Raji (cell line): ENCODE results near the gene USP2.

Experiments used
- POLR2A ChIP-seq: IDR thresholded peaks from 2 replicates; pipeline ENCODE4 v1.6.1; 2011; ENCODE audit warnings: low read depth, low read length, control low read depth; ENCODE audit not compliant: insufficient read depth

Gene USP2

DNA sequence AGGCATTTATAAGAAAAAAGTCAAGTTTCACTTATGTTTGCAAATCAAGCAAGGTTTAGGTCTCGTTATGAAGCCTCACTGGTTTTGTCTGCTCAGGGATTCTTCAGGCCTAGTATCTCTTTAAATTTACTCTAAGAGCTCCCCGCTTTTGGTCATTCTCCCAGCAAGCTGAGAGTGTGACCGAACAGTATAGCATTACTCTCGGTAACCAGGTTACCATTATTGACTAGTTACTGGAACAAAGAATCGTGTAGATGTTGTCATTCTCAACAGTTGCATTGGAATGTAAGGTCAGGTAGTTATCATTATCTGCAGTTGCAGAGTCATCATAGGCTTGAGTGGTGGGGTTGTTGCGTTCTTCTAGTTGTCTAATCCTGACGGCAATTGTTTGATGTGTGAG lies 9.8 kb upstream of the USP2 start:
- no peak for TF ChIP-seq POLR2A

DNA sequence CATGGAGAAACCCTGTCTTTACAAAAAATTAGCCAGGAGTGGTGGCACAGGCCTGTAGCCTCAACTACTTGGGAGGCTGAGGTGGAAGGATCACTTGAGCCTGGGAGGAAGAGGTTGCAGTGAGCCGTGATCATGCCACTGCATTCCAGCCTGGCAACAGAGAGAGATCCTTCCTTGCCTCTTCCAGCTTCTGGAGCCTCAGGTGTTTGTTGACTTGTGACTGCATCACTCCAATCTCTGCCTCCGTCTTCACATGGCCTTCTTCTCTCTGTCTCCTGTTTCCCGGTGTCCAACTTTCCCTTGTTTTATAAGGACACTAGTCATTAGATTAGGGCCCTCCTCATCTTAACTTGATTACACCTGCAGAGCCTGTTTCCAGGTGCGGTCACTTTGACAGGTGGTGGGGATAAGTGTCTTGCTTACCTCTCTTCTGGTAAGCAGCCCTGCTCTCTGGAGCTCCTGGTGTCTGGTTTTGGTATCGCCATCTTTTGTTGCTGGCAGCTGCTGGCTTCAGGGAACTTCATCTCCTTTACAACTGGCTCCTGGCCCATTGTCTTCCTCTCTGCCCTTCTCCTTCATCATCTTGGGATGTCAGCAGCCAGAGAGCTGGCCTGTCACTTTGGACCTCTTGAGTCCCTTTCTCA lies 8.2 kb upstream of the USP2 start:
- no peak for TF ChIP-seq POLR2A

- TF ChIP-seq POLR2A: no peak
Measured at GRCh38 chr11:119388103-119388502, 6.6 kb upstream of the USP2 start.

GRCh38 chr11:119384332-119384731 lies 2.8 kb upstream of the USP2 start:
- TF ChIP-seq POLR2A: no peak

DNA sequence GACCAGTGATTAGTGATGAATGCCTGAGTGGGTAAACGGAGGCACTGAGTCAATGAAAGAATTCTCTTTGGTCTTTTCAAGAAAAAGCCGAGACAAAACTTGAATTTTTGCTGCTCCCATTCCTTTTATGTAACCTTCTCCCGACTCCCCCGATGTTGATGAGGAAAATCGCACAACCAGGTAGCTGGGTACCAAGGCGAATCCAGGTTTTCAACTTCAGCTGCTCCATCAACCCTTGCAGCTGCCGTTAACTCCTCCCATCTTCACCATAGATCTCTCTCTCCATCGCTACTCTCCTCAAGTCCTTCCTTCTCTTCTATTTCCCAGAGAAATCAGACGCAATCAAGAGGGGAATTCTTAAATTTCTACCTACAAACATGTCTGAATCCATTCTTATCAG lies 611 bp upstream of the USP2 start:
- no peak for TF ChIP-seq POLR2A

- no peak for TF ChIP-seq POLR2A
Measured at GRCh38 chr11:119380827-119381180, 686 bp downstream of the USP2 start.

GRCh38 chr11:119380160-119380826 lies 1.2 kb downstream of the USP2 start:
- no peak for TF ChIP-seq POLR2A

GRCh38 chr11:119378851-119379465 lies 2.5 kb downstream of the USP2 start:
- no peak for TF ChIP-seq POLR2A

DNA sequence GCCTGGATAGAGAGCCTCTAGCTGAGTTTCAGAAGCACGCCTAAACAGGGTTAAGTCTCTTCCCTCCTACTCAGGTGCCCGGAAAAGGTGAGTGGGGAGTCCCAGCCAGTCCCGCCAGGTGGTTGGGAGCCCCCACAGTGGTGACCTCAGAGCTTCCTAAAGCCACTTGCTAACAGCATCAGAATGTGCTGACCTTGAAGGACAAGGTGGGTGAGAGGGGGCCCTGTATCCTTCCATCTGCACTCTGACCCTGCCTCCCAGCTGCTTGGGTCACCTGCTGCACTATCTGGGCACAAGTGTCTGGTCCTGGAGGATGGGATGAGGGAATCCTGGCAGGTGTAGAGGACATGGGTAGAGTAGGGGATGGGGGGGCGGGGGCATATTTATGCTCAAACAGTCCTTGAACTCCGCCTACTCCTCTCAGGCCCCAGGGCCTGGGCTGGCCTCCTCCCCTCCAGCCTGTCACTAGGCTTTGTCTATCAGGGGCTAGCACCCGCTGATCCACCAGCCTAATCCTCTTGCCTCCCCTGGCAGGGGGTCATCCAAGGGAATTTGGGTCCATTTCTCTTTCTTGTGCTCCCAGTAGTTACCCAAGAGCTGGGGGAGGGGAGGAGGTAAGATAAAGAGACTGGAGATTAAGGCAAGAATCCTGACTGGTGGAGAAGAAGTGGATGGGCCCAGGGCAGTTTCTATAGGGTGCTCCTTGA lies 3.4 kb downstream of the USP2 start:
- no peak for TF ChIP-seq POLR2A

DNA sequence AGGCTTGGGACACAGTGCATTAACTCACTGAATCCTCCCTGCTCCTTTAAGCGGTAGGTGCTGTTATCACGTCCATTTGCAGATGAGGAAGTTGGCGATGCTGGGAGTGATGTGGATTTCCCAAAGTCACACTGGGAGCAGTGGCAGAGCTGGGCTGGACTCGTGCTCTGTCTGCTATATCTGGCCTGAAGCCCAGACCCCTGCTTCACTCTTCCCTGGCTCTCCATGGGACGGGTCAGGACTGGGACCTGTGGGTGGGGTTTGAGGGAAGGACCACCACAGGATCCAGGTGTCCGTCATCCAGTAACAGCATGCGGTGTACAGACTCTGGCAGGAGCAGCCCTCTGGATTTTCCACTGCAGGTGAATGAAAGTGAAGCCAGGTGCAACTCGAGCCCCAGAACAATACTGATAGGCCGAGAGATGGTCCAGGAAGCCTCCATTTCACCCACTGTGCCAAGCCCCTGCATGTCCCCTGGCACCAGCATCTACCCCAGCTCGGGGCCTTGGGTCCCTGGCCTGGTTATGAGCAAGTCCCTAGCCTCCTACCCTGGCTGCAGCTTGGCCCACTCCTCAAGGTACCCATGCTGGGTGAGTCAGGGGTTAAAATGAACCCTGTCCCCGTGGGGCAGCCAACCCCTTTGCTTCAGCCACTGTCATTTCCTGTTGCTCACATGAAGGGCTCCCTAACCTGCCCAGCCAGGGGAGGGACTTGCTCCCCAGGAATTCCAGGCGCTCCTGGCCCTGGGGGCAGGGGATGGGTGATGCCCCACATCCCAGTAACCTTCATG lies 4.2 kb downstream of the USP2 start:
- TF ChIP-seq POLR2A: no peak

DNA sequence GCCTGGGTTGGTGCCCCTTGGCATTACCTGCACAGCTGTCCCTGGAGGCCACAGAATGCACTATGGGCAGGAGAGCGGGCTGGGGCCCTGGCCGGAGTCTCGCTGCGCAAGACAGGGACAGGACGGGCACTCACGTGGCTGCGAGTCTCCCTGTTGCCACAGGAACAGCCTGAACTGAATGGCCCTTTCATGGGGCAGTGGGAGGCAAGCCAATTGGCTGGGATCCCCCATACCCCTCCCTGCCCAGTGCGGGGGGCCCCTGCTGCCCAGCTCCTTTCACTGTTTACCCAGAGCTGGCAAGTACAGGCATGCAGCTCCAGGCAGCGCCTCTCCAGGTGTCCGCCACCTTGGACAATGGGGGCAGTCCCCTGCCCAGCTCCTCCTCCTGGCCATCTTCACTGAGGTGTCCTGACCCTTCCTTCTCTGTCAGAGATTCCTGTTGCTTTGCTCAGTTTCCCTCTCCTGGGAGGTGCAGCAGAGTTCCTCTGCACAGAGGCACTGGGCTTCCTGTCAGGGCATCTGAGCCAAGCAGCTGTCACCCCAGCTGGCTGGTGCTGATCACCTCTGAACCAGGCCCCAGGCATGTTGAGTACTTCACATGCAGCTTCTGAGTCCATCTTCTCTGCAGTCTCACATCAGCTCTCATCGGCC lies 5.2 kb downstream of the USP2 start:
- no peak for TF ChIP-seq POLR2A

GRCh38 chr11:119375337-119376196 lies 5.9 kb downstream of the USP2 start:
- no peak for TF ChIP-seq POLR2A

GRCh38 chr11:119374632-119375336 lies 6.7 kb downstream of the USP2 start:
- TF ChIP-seq POLR2A: no peak
